ENCODE results near the gene OCLN.

GRCh38 chr5:69467442-69468225 is 25.0 kb upstream of the OCLN start:
- no peak for TF ChIP-seq CTCF (IDR thresholded peaks at IDR 0.05; ENCODE audit: low read depth, low read length)
- no peak for TF ChIP-seq EZH2phosphoT487 (IDR thresholded peaks at IDR 0.05; ENCODE audit: low read depth)
